H1 (cell line): ENCODE data around the gene KCNA5. TPM values are rescaled to one million over a fixed set of nuclear protein-coding genes. Genes with fewer than 3 reads are reported as not detected.

Source experiments
- BACH1 ChIP-seq: IDR thresholded peaks from 2 replicates; pipeline ENCODE4 v1.6.1; 2012; ENCODE audit warnings: low read length, improper control_type of control experiment
- polyA plus RNA-seq, 7 experiments: library from polyadenylated mRNA; depleted of rRNA in 3 of 7; stranded (reverse) in 5 of 7; unstranded in 2 of 7; fragments of >200 nt in 5 of 7; fragments of 200-250 nt in 2 of 7; gene quantifications; 1 replicate in 5 of 7; 2 replicates in 1 of 7; 4 replicates in 1 of 7; pipeline versions ENCODE4 v1.2.1 to v1.2.3, GENCODE V29; 2011 to 2013; ENCODE audit warnings: missing spikeins in 2 of 7, mixed read lengths in 2 of 7
- total RNA-seq: library from RNA; stranded (reverse); fragmentation: NEBNext Ultra II Directional; extraction: Animal tissue kit (Norgen Biotek cat#: 25700); gene quantifications from 2 replicates; pipeline ENCODE4 v1.2.1, GENCODE V29; 2021

The KCNA5 gene
- total and polyA plus RNA-seq, 2 of the 8 experiments (the other 6 are each of a cell fraction or from before 2014, with no cell fraction given) = 0.20 to 0.29 TPM

- no peak for TF ChIP-seq BACH1
Observed at GRCh38 chr12:5068619-5069018, 24.9 kb downstream of the KCNA5 start (continued).
